Heart left ventricle (tissue), 13 donors: ENCODE measurements around the gene NIBAN1.

Source experiments
- POLR2A ChIP-seq, 2 donors: fragments of 450-650 bp; IDR thresholded peaks; one replicate each; pipeline ENCODE4 v1.6.1; 2017; ENCODE audit warnings: antibody characterized with exemption in 2 of 2, mild to moderate bottlenecking in 2 of 2, moderate library complexity in 2 of 2
- TF ChIP-seq, protein P1 (sequence below), 12 donors: fragments of 200-600 bp; sonication (generic) in 4 of 12; IDR thresholded peaks; one replicate each; pipeline versions ENCODE4 v1.5.0 to v1.8.0; 2018 to 2022; ENCODE audit warnings: antibody characterized with exemption in 12 of 12, mild to moderate bottlenecking in 5 of 12
- donor health status: ischemic (EF 13 %, LVEDD 7.1; RV severe dilation, severe dysfunction).
- donor health status: DM: no; HTN: yes; CAD: no.
- donor health status: DM: no; HTN: no; CAD: no.
- donor health status: ischemic (EF 25% LVEDD 6.9; RV normal size, moderate dysfunction).
- donor health status: ischemic (EF 25% LVEDD 5.7; RV mildly dilated, moderate dysfunction).
- donor health status: ischemic (EF 35%, LVEDD 5.7; RV mildly dilated, moderate dysfunction).
- donor health status: nonischemic (EF 11% LVEDD 7.7; RV severe dilation, severe dysfunction).
- donor health status: DM: yes; HTN: yes; CAD: no.
- donor health status: PGD.
- donor health status: ischemic (EF 29% LVEDD 5.4; RV normal size, mild dysfunction).
- donor health status: nonischemic (EF 23%, LVEDD 6.1; RV moderate dilation, normal function).

DNA sequence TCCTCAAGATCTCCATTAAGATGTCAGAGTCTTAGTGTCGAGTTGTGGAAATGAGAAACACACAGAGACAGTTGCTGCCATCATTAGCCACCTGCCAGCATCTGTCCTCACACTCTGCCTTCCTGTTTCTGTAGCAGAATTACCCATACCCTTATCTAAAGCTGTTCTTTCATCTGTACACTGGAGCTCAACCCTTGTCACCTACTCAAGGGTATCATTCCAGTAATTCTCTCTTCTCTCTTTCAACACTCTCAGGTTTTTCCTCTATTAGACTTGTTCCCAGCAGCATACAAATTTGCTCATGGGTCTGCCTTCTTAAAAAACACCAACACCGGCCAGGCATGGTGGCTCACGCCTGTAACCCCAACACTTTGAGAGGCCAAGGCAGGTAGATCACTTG, 43.7 kb upstream of the NIBAN1 start:
- TF ChIP-seq, protein P1, sequence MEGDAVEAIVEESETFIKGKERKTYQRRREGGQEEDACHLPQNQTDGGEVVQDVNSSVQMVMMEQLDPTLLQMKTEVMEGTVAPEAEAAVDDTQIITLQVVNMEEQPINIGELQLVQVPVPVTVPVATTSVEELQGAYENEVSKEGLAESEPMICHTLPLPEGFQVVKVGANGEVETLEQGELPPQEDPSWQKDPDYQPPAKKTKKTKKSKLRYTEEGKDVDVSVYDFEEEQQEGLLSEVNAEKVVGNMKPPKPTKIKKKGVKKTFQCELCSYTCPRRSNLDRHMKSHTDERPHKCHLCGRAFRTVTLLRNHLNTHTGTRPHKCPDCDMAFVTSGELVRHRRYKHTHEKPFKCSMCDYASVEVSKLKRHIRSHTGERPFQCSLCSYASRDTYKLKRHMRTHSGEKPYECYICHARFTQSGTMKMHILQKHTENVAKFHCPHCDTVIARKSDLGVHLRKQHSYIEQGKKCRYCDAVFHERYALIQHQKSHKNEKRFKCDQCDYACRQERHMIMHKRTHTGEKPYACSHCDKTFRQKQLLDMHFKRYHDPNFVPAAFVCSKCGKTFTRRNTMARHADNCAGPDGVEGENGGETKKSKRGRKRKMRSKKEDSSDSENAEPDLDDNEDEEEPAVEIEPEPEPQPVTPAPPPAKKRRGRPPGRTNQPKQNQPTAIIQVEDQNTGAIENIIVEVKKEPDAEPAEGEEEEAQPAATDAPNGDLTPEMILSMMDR (IDR thresholded peaks at IDR 0.05), result no peak
- no peak for TF ChIP-seq POLR2A (IDR thresholded peaks at IDR 0.05)
